A549 (cell line): ENCODE measurements around the gene LRRC8E.

Experiments
- CHD2 ChIP-seq: fragments of 150-350 bp; IDR thresholded peaks from 2 replicates; pipeline ENCODE4 v1.6.1; 2014; ENCODE audit warnings: low read length; ENCODE audit not compliant: partially characterized antibody
- MAFK ChIP-seq: fragments of 450-650 bp; IDR thresholded peaks from 2 replicates; pipeline ENCODE4 v1.6.1; 2014; ENCODE audit not compliant: partially characterized antibody
- POLR2A ChIP-seq: IDR thresholded peaks from 2 replicates; pipeline ENCODE4 v1.6.1; 2012; ENCODE audit warnings: mild to moderate bottlenecking, low read length
- RAD21 ChIP-seq, 2 experiments: fragments of >200 bp in 1 of 2; sonication (Bioruptor Twin) in 1 of 2; formaldehyde crosslinking in 1 of 2; IDR thresholded peaks in 1 of 2; conservative IDR thresholded peaks in 1 of 2; 2 replicates in 1 of 2; 3 replicates in 1 of 2; pipeline ENCODE4 v1.6.1; 2012 to 2018; ENCODE audit warnings: inconsistent platforms in 1 of 2
- RFX5 ChIP-seq: fragments of 450-650 bp; IDR thresholded peaks from 2 replicates; pipeline ENCODE4 v1.7.1; 2014; ENCODE audit warnings: antibody characterized with exemption, mild to moderate bottlenecking, moderate library complexity
- SREBF2 ChIP-seq: fragments of 450-650 bp; IDR thresholded peaks from 2 replicates; pipeline ENCODE4 v1.6.1; 2014; ENCODE audit warnings: mild to moderate bottlenecking, moderate library complexity
- TF ChIP-seq, protein P1 (sequence below): fragments of >200 bp; sonication (Bioruptor Twin); formaldehyde crosslinking; IDR thresholded peaks from 3 replicates; pipeline ENCODE4 v1.5.1; 2016

DNA sequence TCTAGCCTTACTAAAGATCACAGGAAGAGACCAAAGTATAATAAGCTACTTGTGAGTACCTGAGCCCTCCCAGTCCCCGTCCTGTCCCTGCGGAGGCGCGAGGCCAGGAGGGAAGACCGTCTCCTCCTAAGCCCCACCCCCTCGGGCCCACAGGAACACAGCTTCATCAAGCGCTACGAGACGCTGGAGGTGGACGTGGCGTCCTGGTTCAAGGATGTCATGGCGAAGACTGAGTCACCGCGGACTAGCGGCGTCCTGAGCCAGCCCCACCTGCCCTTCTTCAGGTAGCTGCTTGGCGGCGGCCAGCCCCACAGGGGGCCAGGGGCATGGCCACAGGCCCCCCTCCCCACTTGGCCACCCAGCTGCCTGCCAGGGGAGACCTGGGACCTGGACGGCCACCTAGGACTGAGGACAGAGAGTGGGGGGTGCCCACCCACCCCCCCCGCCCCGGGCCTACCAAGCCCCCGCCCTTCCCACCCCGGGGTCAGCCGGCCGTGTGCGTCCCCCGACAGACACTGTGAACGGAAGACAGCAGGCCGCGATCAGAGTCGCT lies 23.9 kb downstream of the LRRC8E start:
- TF ChIP-seq, protein P1, sequence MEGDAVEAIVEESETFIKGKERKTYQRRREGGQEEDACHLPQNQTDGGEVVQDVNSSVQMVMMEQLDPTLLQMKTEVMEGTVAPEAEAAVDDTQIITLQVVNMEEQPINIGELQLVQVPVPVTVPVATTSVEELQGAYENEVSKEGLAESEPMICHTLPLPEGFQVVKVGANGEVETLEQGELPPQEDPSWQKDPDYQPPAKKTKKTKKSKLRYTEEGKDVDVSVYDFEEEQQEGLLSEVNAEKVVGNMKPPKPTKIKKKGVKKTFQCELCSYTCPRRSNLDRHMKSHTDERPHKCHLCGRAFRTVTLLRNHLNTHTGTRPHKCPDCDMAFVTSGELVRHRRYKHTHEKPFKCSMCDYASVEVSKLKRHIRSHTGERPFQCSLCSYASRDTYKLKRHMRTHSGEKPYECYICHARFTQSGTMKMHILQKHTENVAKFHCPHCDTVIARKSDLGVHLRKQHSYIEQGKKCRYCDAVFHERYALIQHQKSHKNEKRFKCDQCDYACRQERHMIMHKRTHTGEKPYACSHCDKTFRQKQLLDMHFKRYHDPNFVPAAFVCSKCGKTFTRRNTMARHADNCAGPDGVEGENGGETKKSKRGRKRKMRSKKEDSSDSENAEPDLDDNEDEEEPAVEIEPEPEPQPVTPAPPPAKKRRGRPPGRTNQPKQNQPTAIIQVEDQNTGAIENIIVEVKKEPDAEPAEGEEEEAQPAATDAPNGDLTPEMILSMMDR, result no peak
- no peak for TF ChIP-seq CHD2
- TF ChIP-seq POLR2A, result no peak
- no peak for TF ChIP-seq RAD21 (conservative IDR thresholded peaks at IDR 0.05 in 1 of 2, IDR thresholded peaks at IDR 0.05 in 1 of 2)
- no peak for TF ChIP-seq SREBF2
- no peak for TF ChIP-seq MAFK
- no peak for TF ChIP-seq RFX5
